ENCODE data around the gene DUSP22. TPM values are rescaled to one million over a fixed set of nuclear protein-coding genes. Genes with fewer than 3 reads are reported as not detected.
"Not testable (repeated sequence)": the region's sequence is repeated elsewhere in the genome, so short reads cannot be mapped to it uniquely, and the experiment has no call there.

DUSP22 gene
- polyA plus RNA-seq, 2 of the 4 experiments (the other 2 are of a cell fraction): 6.2 to 11.3 TPM

DNA sequence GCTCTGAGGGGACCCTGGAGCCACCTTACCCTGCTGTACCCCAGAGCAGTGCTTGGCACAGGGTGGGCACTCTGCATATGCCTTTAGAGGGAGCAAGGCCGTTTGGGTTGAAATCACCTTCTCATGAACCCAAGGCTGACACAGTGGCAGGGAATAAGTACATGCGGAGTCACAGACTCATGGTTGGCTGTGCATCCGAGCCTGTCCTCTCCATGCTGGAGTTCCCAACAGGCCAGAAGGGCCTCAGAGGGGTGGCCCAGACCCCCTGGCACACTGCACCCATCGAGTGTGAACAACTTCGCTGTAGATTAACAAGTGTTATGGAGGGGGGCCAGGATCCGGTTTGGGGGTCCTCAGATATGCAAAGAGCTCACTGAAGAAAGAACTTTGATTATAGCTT lies 78.3 kb downstream of the DUSP22 start:
- FAIRE-seq (no peak), DNase-seq (ENCODE audit: low read depth in 1 of 2, low spot score in 1 of 2) (no peak), ATAC-seq (no peak)
- WGBS (ENCODE audit: missing lambda C conversion rate): 20% methylated on average over 6 of the region's 6 CpGs
- no peaks in the 10 kb centered on the region for H3K9me3 ChIP-seq
- ChIA-PET CTCF (no interaction called here), POLR2A (no interaction called here)
- no peaks in the 10 kb centered on the region for H3K4me1 ChIP-seq
- TF ChIP-seq RNF2 (IDR thresholded peaks at IDR 0.05; ENCODE audit: borderline replicate concordance, low read depth): no peak
- TF ChIP-seq PHF8 (IDR thresholded peaks at IDR 0.05; ENCODE audit: borderline replicate concordance, low read depth): no peak
- TF ChIP-seq, protein P1, sequence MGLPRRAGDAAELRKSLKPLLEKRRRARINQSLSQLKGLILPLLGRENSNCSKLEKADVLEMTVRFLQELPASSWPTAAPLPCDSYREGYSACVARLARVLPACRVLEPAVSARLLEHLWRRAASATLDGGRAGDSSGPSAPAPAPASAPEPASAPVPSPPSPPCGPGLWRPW (IDR thresholded peaks at IDR 0.05): no peak
- no peak for TF ChIP-seq KDM1A (IDR thresholded peaks at IDR 0.05; ENCODE audit: low read depth)
- TF ChIP-seq, protein P2, sequence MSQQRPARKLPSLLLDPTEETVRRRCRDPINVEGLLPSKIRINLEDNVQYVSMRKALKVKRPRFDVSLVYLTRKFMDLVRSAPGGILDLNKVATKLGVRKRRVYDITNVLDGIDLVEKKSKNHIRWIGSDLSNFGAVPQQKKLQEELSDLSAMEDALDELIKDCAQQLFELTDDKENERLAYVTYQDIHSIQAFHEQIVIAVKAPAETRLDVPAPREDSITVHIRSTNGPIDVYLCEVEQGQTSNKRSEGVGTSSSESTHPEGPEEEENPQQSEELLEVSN (IDR thresholded peaks at IDR 0.05; ENCODE audit: borderline replicate concordance, low read depth): no peak
- TF ChIP-seq, protein P3, sequence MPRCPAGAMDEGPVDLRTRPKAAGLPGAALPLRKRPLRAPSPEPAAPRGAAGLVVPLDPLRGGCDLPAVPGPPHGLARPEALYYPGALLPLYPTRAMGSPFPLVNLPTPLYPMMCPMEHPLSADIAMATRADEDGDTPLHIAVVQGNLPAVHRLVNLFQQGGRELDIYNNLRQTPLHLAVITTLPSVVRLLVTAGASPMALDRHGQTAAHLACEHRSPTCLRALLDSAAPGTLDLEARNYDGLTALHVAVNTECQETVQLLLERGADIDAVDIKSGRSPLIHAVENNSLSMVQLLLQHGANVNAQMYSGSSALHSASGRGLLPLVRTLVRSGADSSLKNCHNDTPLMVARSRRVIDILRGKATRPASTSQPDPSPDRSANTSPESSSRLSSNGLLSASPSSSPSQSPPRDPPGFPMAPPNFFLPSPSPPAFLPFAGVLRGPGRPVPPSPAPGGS (IDR thresholded peaks at IDR 0.05): no peak
- TF ChIP-seq, protein P4, sequence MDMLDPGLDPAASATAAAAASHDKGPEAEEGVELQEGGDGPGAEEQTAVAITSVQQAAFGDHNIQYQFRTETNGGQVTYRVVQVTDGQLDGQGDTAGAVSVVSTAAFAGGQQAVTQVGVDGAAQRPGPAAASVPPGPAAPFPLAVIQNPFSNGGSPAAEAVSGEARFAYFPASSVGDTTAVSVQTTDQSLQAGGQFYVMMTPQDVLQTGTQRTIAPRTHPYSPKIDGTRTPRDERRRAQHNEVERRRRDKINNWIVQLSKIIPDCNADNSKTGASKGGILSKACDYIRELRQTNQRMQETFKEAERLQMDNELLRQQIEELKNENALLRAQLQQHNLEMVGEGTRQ (IDR thresholded peaks at IDR 0.05): no peak
- no peak for TF ChIP-seq NFE2L2 (conservative IDR thresholded peaks at IDR 0.05; ENCODE audit: low read length)
- no peak for TF ChIP-seq MYC (IDR thresholded peaks at IDR 0.05; ENCODE audit: borderline replicate concordance, low read length)
- TF ChIP-seq EHF (CRISPR knock-in tag; IDR thresholded peaks at IDR 0.05): no peak
- no peak for TF ChIP-seq RFX5 (IDR thresholded peaks at IDR 0.05)
- no peak for TF ChIP-seq SMC3 (IDR thresholded peaks at IDR 0.05)
- no peak for TF ChIP-seq NR3C1 (IDR thresholded peaks at IDR 0.05)
- TF ChIP-seq RARB (CRISPR knock-in tag; IDR thresholded peaks at IDR 0.05): no peak
- no peak overlapping the region for H3K4me2 ChIP-seq
- no peak overlapping the region for H3K4me3 ChIP-seq
- H3K27ac ChIP-seq: no peak overlapping the region

DNA sequence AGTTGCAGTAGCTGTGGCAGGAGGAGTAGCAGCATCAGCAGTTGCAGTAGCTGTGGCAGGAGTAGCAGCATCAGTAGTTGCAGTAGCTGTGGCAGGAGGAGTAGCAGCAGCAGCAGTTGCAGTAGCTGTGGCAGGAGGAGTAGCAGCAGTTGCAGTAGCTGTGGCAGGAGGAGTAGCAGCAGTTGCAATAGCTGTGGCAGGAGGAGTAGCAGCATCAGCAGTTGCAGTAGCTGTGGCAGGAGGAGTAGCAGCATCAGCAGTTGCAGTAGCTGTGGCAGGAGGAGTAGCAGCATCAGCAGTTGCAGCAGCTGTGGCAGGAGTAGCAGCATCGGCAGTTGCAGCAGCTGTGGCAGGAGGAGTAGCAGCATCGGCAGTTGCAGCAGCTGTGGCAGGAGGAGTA lies 79.6 kb downstream of the DUSP22 start:
- CTCF ChIA-PET; FAIRE-seq; ATAC-seq; H3K9me3 ChIP-seq; H3K27ac ChIP-seq; H3K4me3 ChIP-seq; H3K4me2 ChIP-seq; H3K4me1 ChIP-seq; DNase-seq (ENCODE audit: low read depth in 1 of 2, low spot score in 1 of 2); POLR2A ChIA-PET: not testable (repeated sequence)
- 63% methylated on average over 2 of the region's 2 CpGs for WGBS (ENCODE audit: missing lambda C conversion rate)

DNA sequence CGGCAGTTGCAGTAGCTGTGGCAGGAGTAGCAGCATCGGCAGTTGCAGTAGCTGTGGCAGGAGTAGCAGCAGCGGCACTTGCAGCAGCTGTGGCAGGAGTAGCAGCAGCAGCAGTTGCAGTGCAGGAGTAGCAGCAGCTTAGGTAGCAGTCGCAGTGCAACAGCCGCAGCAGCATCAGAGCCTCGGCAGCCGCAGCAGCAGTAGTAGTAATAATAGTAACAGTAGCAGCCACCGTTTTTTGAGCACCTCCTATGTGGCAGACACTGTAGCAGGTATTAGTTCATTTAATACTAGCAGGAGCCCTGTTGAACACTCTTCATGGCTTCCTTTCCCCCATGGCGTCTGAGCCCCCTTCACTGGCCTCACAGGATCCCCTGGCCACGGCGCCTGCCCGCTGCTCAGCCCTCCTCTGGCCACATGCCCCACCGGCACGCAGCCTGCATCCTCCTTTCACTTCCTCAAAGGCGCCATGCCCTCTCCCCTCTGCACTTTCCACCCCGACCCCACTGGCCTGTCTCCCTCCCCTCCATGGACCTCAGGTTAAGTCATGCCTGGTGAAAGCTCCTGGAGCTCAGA lies 80.1 kb downstream of the DUSP22 start:
- Histone ChIP-seq H3K4me3 (no peak overlapping the region), H3K27ac (no peak overlapping the region), H3K4me2 (no peak overlapping the region), H3K9me3 (no peaks in the 10 kb centered on the region), H3K4me1 (no peaks in the 10 kb centered on the region)
- ChIA-PET POLR2A (no interaction called here), CTCF (no interaction called here)
- FAIRE-seq (no peak), DNase-seq (ENCODE audit: low read depth in 1 of 2, low spot score in 1 of 2) (no peak), ATAC-seq (no peak)
- 43% methylated on average over 11 of the region's 16 CpGs for WGBS (ENCODE audit: missing lambda C conversion rate)
- TF ChIP-seq CEBPB (IDR thresholded peaks at IDR 0.05) (no peak), HOXA7 (CRISPR knock-in tag; IDR thresholded peaks at IDR 0.05) (no peak), HOXB13 (CRISPR knock-in tag; IDR thresholded peaks at IDR 0.05; ENCODE audit: low read depth) (no peak), CBX2 (IDR thresholded peaks at IDR 0.05; ENCODE audit: borderline replicate concordance, low read depth) (no peak), SMC3 (IDR thresholded peaks at IDR 0.05) (no peak), HEYL (CRISPR knock-in tag; IDR thresholded peaks at IDR 0.05) (no peak), GATA3 (IDR thresholded peaks at IDR 0.05; ENCODE audit: borderline replicate concordance) (no peak), FOXS1 (CRISPR knock-in tag; IDR thresholded peaks at IDR 0.05) (no peak), MAFK (IDR thresholded peaks at IDR 0.05; ENCODE audit: partially characterized antibody) (no peak), KDM5A (IDR thresholded peaks at IDR 0.05) (no peak), NFE2L2 (conservative IDR thresholded peaks at IDR 0.05; ENCODE audit: low read length) (no peak), ZFP36 (IDR thresholded peaks at IDR 0.05; ENCODE audit: borderline replicate concordance, partially characterized antibody) (no peak)
- TF ChIP-seq, protein P5, sequence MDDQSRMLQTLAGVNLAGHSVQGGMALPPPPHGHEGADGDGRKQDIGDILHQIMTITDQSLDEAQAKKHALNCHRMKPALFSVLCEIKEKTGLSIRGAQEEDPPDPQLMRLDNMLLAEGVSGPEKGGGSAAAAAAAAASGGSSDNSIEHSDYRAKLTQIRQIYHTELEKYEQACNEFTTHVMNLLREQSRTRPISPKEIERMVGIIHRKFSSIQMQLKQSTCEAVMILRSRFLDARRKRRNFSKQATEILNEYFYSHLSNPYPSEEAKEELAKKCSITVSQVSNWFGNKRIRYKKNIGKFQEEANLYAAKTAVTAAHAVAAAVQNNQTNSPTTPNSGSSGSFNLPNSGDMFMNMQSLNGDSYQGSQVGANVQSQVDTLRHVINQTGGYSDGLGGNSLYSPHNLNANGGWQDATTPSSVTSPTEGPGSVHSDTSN (IDR thresholded peaks at IDR 0.05): no peak
- TF ChIP-seq, protein P6, sequence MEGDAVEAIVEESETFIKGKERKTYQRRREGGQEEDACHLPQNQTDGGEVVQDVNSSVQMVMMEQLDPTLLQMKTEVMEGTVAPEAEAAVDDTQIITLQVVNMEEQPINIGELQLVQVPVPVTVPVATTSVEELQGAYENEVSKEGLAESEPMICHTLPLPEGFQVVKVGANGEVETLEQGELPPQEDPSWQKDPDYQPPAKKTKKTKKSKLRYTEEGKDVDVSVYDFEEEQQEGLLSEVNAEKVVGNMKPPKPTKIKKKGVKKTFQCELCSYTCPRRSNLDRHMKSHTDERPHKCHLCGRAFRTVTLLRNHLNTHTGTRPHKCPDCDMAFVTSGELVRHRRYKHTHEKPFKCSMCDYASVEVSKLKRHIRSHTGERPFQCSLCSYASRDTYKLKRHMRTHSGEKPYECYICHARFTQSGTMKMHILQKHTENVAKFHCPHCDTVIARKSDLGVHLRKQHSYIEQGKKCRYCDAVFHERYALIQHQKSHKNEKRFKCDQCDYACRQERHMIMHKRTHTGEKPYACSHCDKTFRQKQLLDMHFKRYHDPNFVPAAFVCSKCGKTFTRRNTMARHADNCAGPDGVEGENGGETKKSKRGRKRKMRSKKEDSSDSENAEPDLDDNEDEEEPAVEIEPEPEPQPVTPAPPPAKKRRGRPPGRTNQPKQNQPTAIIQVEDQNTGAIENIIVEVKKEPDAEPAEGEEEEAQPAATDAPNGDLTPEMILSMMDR (IDR thresholded peaks at IDR 0.05): no peak
- TF ChIP-seq, protein P7, sequence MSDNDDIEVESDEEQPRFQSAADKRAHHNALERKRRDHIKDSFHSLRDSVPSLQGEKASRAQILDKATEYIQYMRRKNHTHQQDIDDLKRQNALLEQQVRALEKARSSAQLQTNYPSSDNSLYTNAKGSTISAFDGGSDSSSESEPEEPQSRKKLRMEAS (IDR thresholded peaks at IDR 0.05): no peak
